OCI-LY7 (cell line): ENCODE measurements around the gene AMFR. TPM values are rescaled to one million over a fixed set of nuclear protein-coding genes. Genes with fewer than 3 reads are reported as not detected.

ENCODE experiments used
- BruUV-seq: library from RNA; stranded (reverse); fragments of 400-500 nt; replicated peaks from 2 replicates; lab custom pipeline; 2021; lab: Mats Ljungman, UMichigan
- CTCF ChIA-PET: fragments of 300-600 bp; sonication (Branson Sonifier 250); formaldehyde crosslinking; loops from one replicate; lab custom pipeline; 2022; ENCODE audit warnings: antibody characterized with exemption; ENCODE audit not compliant: unreplicated experiment; lab: Charles Lee
- POLR2A ChIA-PET: fragments of 300-600 bp; sonication (Branson Sonifier 250); formaldehyde crosslinking; loops from one replicate; lab custom pipeline; 2022; ENCODE audit warnings: antibody characterized with exemption; lab: Charles Lee
- DNase-seq: peaks from one replicate; pipeline ENCODE4 v3.0.0-alpha.2; 2015; ENCODE audit warnings: low spot score
- H2AFZ ChIP-seq: fragments of 200-600 bp; sonication (generic), shearing (Covaris generic); 2 replicates; pipeline ENCODE4 v1.6.1; 2014; ENCODE audit warnings: mild to moderate bottlenecking, antibody characterized with exemption, low read length, moderate library complexity
- H3K27ac ChIP-seq: fragments of 200-600 bp; sonication (generic); 2 replicates; pipeline ENCODE4 v1.5.1; 2014; ENCODE audit warnings: mixed run types, low read depth, mild to moderate bottlenecking, moderate library complexity, low read length, inconsistent platforms; ENCODE audit not compliant: poor library complexity, severe bottlenecking
- H3K36me3 ChIP-seq: fragments of 200-600 bp; sonication (generic); 2 replicates; pipeline ENCODE4 v1.6.1; 2014; ENCODE audit warnings: mild to moderate bottlenecking, antibody characterized with exemption, low read length, moderate library complexity, mixed read lengths; ENCODE audit not compliant: insufficient read depth
- H3K4me1 ChIP-seq: fragments of 200-600 bp; sonication (generic); 2 replicates; pipeline ENCODE4 v1.5.1; 2014; ENCODE audit warnings: mild to moderate bottlenecking, low read length; ENCODE audit not compliant: insufficient read depth, poor library complexity, severe bottlenecking
- H3K4me2 ChIP-seq: fragments of 200-600 bp; sonication (generic); 2 replicates; pipeline ENCODE4 v1.6.1; 2014; ENCODE audit warnings: mild to moderate bottlenecking, low read length
- H3K4me3 ChIP-seq: fragments of 200-600 bp; sonication (generic); 2 replicates; pipeline ENCODE4 v1.5.1; 2014; ENCODE audit warnings: mild to moderate bottlenecking, low read depth, low read length; ENCODE audit not compliant: poor library complexity, severe bottlenecking
- H3K79me2 ChIP-seq: fragments of 200-600 bp; sonication (generic); 2 replicates; pipeline ENCODE4 v1.6.1; 2016; ENCODE audit warnings: low read depth, mild to moderate bottlenecking, low read length, moderate library complexity, mixed read lengths; ENCODE audit not compliant: insufficient read depth
- H3K9me2 ChIP-seq: fragments of 200-600 bp; sonication (generic); 2 replicates; pipeline ENCODE4 v1.6.1; 2016; ENCODE audit warnings: mild to moderate bottlenecking, low read length, mixed read lengths; ENCODE audit not compliant: insufficient read depth
- H3K9me3 ChIP-seq: fragments of 200-600 bp; sonication (generic); 2 replicates; pipeline ENCODE4 v1.6.1; 2014; ENCODE audit warnings: mild to moderate bottlenecking, mixed run types, low read length, mixed read lengths
- H4K20me1 ChIP-seq: fragments of 200-600 bp; sonication (generic); 2 replicates; pipeline ENCODE4 v1.6.1; 2014; ENCODE audit warnings: mild to moderate bottlenecking, antibody characterized with exemption, low read length, moderate library complexity, mixed read lengths; ENCODE audit not compliant: insufficient read depth
- CTCF ChIP-seq: fragments of 200-600 bp; sonication (generic); conservative IDR thresholded peaks from 2 replicates; pipeline ENCODE4 v1.5.1; 2014; ENCODE audit warnings: mild to moderate bottlenecking, antibody characterized with exemption, low read length, moderate library complexity, mixed read lengths
- EZH2phosphoT487 ChIP-seq: fragments of 200-600 bp; sonication (generic); IDR thresholded peaks from 2 replicates; pipeline ENCODE4 v1.6.1; 2018; ENCODE audit warnings: low read depth, borderline replicate concordance, mild to moderate bottlenecking, mixed run types, antibody characterized with exemption, low read length, moderate library complexity, mixed read lengths
- intact Hi-C: fragments of 100-400 bp; cut with micrococcal nuclease; formaldehyde crosslinking; loops from one replicate; pipeline ENCODE4 v1.10.0; 2022; ENCODE audit not compliant: unreplicated experiment
- total RNA-seq, 2 experiments: library from RNA; depleted of rRNA in 1 of 2; stranded (reverse); fragments of >200 nt in 1 of 2; shearing (Covaris generic) in 1 of 2; gene quantifications; 2 replicates each; pipeline ENCODE4 v1.2.3, GENCODE V29; 2014 to 2022

The AMFR gene
- total RNA-seq, 2 experiments from 2014 or later = 87.7 to 101 TPM

- intact Hi-C loops = no loop called here
- Histone ChIP-seq H3K4me2 (no peak overlapping the region), H4K20me1 (no peaks in the 10 kb centered on the region), H3K79me2 (no peaks in the 10 kb centered on the region), H2AFZ (no peak overlapping the region), H3K27ac (no peak overlapping the region), H3K4me1 (no peaks in the 10 kb centered on the region), H3K9me3 (no peaks in the 10 kb centered on the region), H3K4me3 (no peak overlapping the region), H3K36me3 (peaks cover 72% of the 10 kb centered on the region), H3K9me2 (no peaks in the 10 kb centered on the region)
- peak; percentile 62 for TF ChIP-seq CTCF
- TF ChIP-seq EZH2phosphoT487 = no peak
- no TSS peak for BruUV-seq
- DNase-seq = peak; percentile 19
- CTCF ChIA-PET = no interaction called here
- POLR2A ChIA-PET = interaction anchor here (0.7 to 1.2 kb wide), 5 partner anchors 12 to 51 kb away, joined by 3 to 5 read pairs (median 4); no protein-coding TSS in a partner anchor
Measured at GRCh38 chr16:56401482-56401881, 23.9 kb downstream of the AMFR start.

GRCh38 chr16:56400458-56400857 lies 24.9 kb downstream of the AMFR start:
- Histone ChIP-seq H3K9me3 (no peaks in the 10 kb centered on the region), H3K4me2 (no peak overlapping the region), H3K79me2 (no peaks in the 10 kb centered on the region), H3K4me1 (no peaks in the 10 kb centered on the region), H3K36me3 (peaks cover 69% of the 10 kb centered on the region), H3K9me2 (no peaks in the 10 kb centered on the region), H3K4me3 (no peak overlapping the region), H4K20me1 (no peaks in the 10 kb centered on the region), H3K27ac (no peak overlapping the region), H2AFZ (no peak overlapping the region)
- intact Hi-C loops = no loop called here
- no peak for TF ChIP-seq CTCF
- no peak for TF ChIP-seq EZH2phosphoT487
- CTCF ChIA-PET = no interaction called here
- DNase-seq = no peak
- no TSS peak for BruUV-seq
- POLR2A ChIA-PET = interaction anchor here (0.7 to 1.2 kb wide), 7 partner anchors 12 to 276 kb away, joined by 3 to 13 read pairs (median 4); no protein-coding TSS in a partner anchor

GRCh38 chr16:56399486-56399885 lies 25.9 kb downstream of the AMFR start:
- TF ChIP-seq CTCF (no peak), EZH2phosphoT487 (no peak)
- H3K4me1 ChIP-seq = no peaks in the 10 kb centered on the region
- H4K20me1 ChIP-seq = no peaks in the 10 kb centered on the region
- H3K9me2 ChIP-seq = no peaks in the 10 kb centered on the region
- peaks cover 60% of the 10 kb centered on the region for H3K36me3 ChIP-seq
- no peaks in the 10 kb centered on the region for H3K79me2 ChIP-seq
- ChIA-PET POLR2A (interaction anchor here (0.9 to 1.2 kb wide), 2 partner anchors 21 to 30 kb away, joined by 3 to 4 read pairs; no protein-coding TSS in a partner anchor), CTCF (no interaction called here)
- no peaks in the 10 kb centered on the region for H3K9me3 ChIP-seq
- no peak overlapping the region for H3K4me3 ChIP-seq
- no peak for DNase-seq
- BruUV-seq = TSS peak; percentile 25
- H3K27ac ChIP-seq = no peak overlapping the region
- no peak overlapping the region for H2AFZ ChIP-seq
- H3K4me2 ChIP-seq = no peak overlapping the region
- intact Hi-C loops = no loop called here
